HepG2 (cell line): ENCODE results near the gene WDR73. TPM values are rescaled to one million over a fixed set of nuclear protein-coding genes. Genes with fewer than 3 reads are reported as not detected.

Source experiments
- ATAC-seq: fragments of 200-7000 bp; cut with Tn5 transposase; 3 replicates; pipeline ENCODE4 v1.9.1; 2020; ENCODE audit warnings: mild to moderate bottlenecking, moderate library complexity
- BruUV-seq: library from RNA; stranded (reverse); fragments of 400-500 nt; replicated peaks from 2 replicates; lab custom pipeline; 2021; lab: Mats Ljungman, UMichigan
- CTCF ChIA-PET: fragments of 300-600 bp; formaldehyde crosslinking; extraction: SDS; loops from one replicate; lab custom pipeline; 2021; ENCODE audit warnings: low total read pairs, inconsistent platforms, low intra/inter-chr PET ratio; lab: Yijun Ruan, JAX
- POLR2A ChIA-PET: fragments of 350-600 bp; sonication (Branson Sonifier 250); formaldehyde crosslinking; loops from one replicate; lab custom pipeline; 2020; ENCODE audit warnings: antibody characterized with exemption, inconsistent platforms; lab: Yijun Ruan, JAX
- DNase-seq: peaks from one replicate; pipeline ENCODE4 v3.0.0-alpha.2; 2015; ENCODE audit warnings: low spot score
- FAIRE-seq: peaks from 3 replicates; lab custom pipeline; 2011; peaks lifted over from hg19 to GRCh38; lab: Jason Lieb, UNC
- H2AFZ ChIP-seq: one replicate; pipeline ENCODE4 v1.6.1; 2011; ENCODE audit warnings: low read length, inconsistent platforms
- H3K27ac ChIP-seq: fragments of 300-600 bp; 3 replicates; pipeline ENCODE4 v1.8.0; 2011; ENCODE audit warnings: mixed run types, mild to moderate bottlenecking, mixed read lengths, low read length, inconsistent platforms; ENCODE audit not compliant: insufficient read depth; ENCODE audit errors: extremely low read length
- H3K27me3 ChIP-seq, 2 experiments: fragments of 200-600 bp in 1 of 2; 2 replicates in 1 of 2; 3 replicates in 1 of 2; pipeline versions ENCODE4 v1.6.0 to v1.8.0; 2011; ENCODE audit warnings: low read length in 2 of 2, mild to moderate bottlenecking in 2 of 2, moderate library complexity in 2 of 2, inconsistent platforms in 1 of 2; ENCODE audit not compliant: insufficient read depth in 2 of 2, control insufficient read depth in 1 of 2
- H3K36me3 ChIP-seq, 2 experiments: fragments of 200-600 bp in 1 of 2; replicated peaks in 1 of 2; 2 replicates in 1 of 2; 3 replicates in 1 of 2; pipeline versions ENCODE4 v1.5.1 to v1.8.0; 2011; ENCODE audit warnings: low read length in 2 of 2, inconsistent platforms in 1 of 2; ENCODE audit not compliant: insufficient read depth in 2 of 2, control insufficient read depth in 1 of 2
- H3K4me1 ChIP-seq: 2 replicates; pipeline ENCODE4 v1.5.1; 2012; ENCODE audit warnings: low read length, inconsistent platforms; ENCODE audit not compliant: insufficient read depth
- H3K4me2 ChIP-seq: 2 replicates; pipeline ENCODE4 v1.6.0; 2011; ENCODE audit warnings: low read depth, low read length, inconsistent platforms
- H3K4me3 ChIP-seq, 3 experiments: fragments of 200-600 bp in 1 of 3; sonication (generic), shearing (Covaris generic) in 1 of 3; replicated peaks in 1 of 3; 2 replicates each; pipeline ENCODE4 v1.5.1; 2011 to 2016; ENCODE audit warnings: low read length in 3 of 3, inconsistent platforms in 2 of 3, low read depth in 2 of 3, mild to moderate bottlenecking in 2 of 3, control low read depth in 1 of 3, mixed read lengths in 1 of 3; ENCODE audit not compliant: insufficient read depth in 1 of 3
- H3K79me2 ChIP-seq: one replicate; pipeline ENCODE4 v1.6.1; 2011; ENCODE audit warnings: low read length, inconsistent platforms; ENCODE audit not compliant: insufficient read depth
- H3K9ac ChIP-seq: 2 replicates; pipeline ENCODE4 v1.6.0; 2011; ENCODE audit warnings: mild to moderate bottlenecking, low read depth, low read length, inconsistent platforms; ENCODE audit not compliant: insufficient read depth
- H3K9me3 ChIP-seq: 2 replicates; pipeline ENCODE4 v1.5.1; 2012; ENCODE audit warnings: mild to moderate bottlenecking, low read length
- H4K20me1 ChIP-seq: 2 replicates; pipeline ENCODE4 v1.6.0; 2011; ENCODE audit warnings: inconsistent platforms, mild to moderate bottlenecking, low read length, moderate library complexity; ENCODE audit not compliant: insufficient read depth
- EEA1 ChIP-seq: sonication (generic); formaldehyde crosslinking; IDR thresholded peaks from 2 replicates; pipeline ENCODE4 v1.5.1; 2020; ENCODE audit warnings: mild to moderate bottlenecking, missing genetic modification reagents, borderline replicate concordance
- ETV6 ChIP-seq: sonication (generic); formaldehyde crosslinking; conservative IDR thresholded peaks from 2 replicates; pipeline ENCODE4 v1.4.0; 2020; ENCODE audit warnings: missing genetic modification reagents
- PHF8 ChIP-seq: sonication (generic); formaldehyde crosslinking; IDR thresholded peaks from 2 replicates; pipeline ENCODE4 v1.5.0; 2020; ENCODE audit warnings: missing genetic modification reagents
- RORA ChIP-seq: sonication (generic); formaldehyde crosslinking; IDR thresholded peaks from 2 replicates; pipeline ENCODE4 v1.5.0; 2020; ENCODE audit warnings: mild to moderate bottlenecking, missing genetic modification reagents, moderate library complexity
- ZNF121 ChIP-seq: sonication (generic); formaldehyde crosslinking; IDR thresholded peaks from 2 replicates; pipeline ENCODE4 v1.5.0; 2020; ENCODE audit warnings: mild to moderate bottlenecking, missing genetic modification reagents
- ZNF3 ChIP-seq: IDR thresholded peaks from 2 replicates; pipeline ENCODE4 v1.7.0; 2017; ENCODE audit warnings: inconsistent platforms
- ZNF652 ChIP-seq: IDR thresholded peaks from 2 replicates; pipeline ENCODE4 v1.6.1; 2016; ENCODE audit warnings: low read depth, borderline replicate concordance
- ZNF850 ChIP-seq: sonication (generic); formaldehyde crosslinking; conservative IDR thresholded peaks from 2 replicates; pipeline ENCODE4 v1.9.0; 2021; ENCODE audit warnings: mild to moderate bottlenecking, missing genetic modification reagents
- WGBS: methylation state at CpG from one replicate; pipeline ENCODE4 v1.1.6; 2017; ENCODE audit warnings: low lambda C conversion rate; 5-methylcytosine and 5-hydroxymethylcytosine counted together
- in situ Hi-C: cut with HindIII; loops from 2 replicates; pipeline ENCODE4 v1.10.0; 2017; ENCODE audit warnings: low pct_unique_long_range_greater_than_20kb; ENCODE audit not compliant: extremely low pct_ligation_motif_present
- intact Hi-C: fragments of 100-400 bp; cut with micrococcal nuclease; formaldehyde crosslinking; loops from one replicate; pipeline ENCODE4 v1.10.0; 2022; ENCODE audit not compliant: unreplicated experiment
- polyA plus RNA-seq, 8 experiments: library from polyadenylated mRNA; depleted of rRNA in 3 of 8; stranded (reverse) in 7 of 8; unstranded in 1 of 8; fragments of >200 nt; fragmentation: Illumina TruSeq in 4 of 8; extraction: Trizol in 4 of 8; gene quantifications; 2 replicates each; pipeline versions ENCODE4 v1.2.1 to v1.2.3, GENCODE V29; 2011 to 2016; ENCODE audit warnings: low read depth in 4 of 8, missing spikeins in 1 of 8, mixed read lengths in 1 of 8; ENCODE audit not compliant: insufficient read depth in 1 of 8
- total RNA-seq, 5 experiments: library from RNA; depleted of rRNA; stranded (reverse); fragments of >200 nt; fragmentation: Illumina TruSeq; extraction: Trizol; gene quantifications; 2 replicates each; pipeline ENCODE4 v1.2.3, GENCODE V29; 2016; ENCODE audit warnings: low read depth in 1 of 5
- TF ChIP-seq, protein P1 (sequence below): sonication (generic); formaldehyde crosslinking; IDR thresholded peaks from 2 replicates; pipeline ENCODE4 v1.5.0; 2020; ENCODE audit warnings: mild to moderate bottlenecking, missing genetic modification reagents, borderline replicate concordance
- TF ChIP-seq, protein P2 (sequence below): sonication (generic); formaldehyde crosslinking; IDR thresholded peaks from 2 replicates; pipeline ENCODE4 v1.4.0; 2020; ENCODE audit warnings: missing genetic modification reagents

The WDR73 gene
- total and polyA plus RNA-seq, 2 of the 13 experiments (the other 11 are each of a cell fraction or from before 2014, with no cell fraction given): 20.0 to 35.5 TPM

DNA sequence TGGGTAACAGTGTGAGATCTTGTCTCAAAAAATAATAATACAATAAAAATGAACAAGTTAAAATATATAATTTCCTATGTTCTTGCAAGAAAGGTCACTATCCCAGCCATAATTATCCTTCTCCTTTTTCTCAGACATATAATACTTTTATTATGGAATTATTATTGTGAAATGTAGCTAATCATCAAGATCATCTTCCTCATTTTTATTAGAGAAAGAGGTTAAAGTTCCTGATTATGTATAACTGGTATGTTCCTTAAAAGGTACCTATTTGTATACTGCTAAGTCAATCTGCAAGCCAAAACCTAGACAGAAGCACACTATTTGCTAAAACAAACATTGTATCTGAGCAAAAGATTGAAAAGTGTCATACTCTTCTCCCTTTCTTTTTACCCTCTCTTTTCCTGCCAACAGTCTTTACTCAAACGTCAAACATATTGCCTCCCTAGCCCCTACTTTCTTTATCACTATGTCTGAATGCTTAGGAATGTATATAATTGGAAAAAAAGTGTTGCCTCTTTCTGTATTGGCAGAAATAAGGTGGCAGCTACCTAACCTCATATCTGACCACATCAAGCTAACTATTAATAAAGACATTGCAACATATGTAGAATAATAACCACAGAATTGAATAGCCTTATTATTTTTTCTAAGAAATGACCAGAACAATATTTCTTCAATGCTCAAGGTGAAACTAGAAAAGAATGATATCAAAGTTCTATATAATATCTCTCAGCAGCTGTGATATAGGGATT, 43.3 kb upstream of the WDR73 start (continued):
- TF ChIP-seq, protein P1, sequence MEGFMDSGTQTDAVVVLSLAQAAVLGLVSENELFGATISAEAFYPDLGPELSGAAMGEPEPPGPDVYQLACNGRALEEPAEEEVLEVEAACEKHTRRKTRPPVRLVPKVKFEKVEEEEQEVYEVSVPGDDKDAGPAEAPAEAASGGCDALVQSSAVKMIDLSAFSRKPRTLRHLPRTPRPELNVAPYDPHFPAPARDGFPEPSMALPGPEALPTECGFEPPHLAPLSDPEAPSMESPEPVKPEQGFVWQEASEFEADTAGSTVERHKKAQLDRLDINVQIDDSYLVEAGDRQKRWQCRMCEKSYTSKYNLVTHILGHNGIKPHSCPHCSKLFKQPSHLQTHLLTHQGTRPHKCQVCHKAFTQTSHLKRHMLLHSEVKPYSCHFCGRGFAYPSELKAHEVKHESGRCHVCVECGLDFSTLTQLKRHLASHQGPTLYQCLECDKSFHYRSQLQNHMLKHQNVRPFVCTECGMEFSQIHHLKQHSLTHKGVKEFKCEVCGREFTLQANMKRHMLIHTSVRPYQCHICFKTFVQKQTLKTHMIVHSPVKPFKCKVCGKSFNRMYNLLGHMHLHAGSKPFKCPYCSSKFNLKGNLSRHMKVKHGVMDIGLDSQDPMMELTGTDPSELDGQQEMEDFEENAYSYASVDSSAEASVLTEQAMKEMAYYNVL (CRISPR knock-in tag): no peak
- TF ChIP-seq PHF8 (CRISPR knock-in tag) (no peak), ZNF850 (no peak), RORA (CRISPR knock-in tag) (no peak), ETV6 (no peak), ZNF3 (CRISPR knock-in tag) (no peak)
- TF ChIP-seq, protein P2, sequence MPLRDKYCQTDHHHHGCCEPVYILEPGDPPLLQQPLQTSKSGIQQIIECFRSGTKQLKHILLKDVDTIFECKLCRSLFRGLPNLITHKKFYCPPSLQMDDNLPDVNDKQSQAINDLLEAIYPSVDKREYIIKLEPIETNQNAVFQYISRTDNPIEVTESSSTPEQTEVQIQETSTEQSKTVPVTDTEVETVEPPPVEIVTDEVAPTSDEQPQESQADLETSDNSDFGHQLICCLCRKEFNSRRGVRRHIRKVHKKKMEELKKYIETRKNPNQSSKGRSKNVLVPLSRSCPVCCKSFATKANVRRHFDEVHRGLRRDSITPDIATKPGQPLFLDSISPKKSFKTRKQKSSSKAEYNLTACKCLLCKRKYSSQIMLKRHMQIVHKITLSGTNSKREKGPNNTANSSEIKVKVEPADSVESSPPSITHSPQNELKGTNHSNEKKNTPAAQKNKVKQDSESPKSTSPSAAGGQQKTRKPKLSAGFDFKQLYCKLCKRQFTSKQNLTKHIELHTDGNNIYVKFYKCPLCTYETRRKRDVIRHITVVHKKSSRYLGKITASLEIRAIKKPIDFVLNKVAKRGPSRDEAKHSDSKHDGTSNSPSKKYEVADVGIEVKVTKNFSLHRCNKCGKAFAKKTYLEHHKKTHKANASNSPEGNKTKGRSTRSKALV (CRISPR knock-in tag): no peak

DNA sequence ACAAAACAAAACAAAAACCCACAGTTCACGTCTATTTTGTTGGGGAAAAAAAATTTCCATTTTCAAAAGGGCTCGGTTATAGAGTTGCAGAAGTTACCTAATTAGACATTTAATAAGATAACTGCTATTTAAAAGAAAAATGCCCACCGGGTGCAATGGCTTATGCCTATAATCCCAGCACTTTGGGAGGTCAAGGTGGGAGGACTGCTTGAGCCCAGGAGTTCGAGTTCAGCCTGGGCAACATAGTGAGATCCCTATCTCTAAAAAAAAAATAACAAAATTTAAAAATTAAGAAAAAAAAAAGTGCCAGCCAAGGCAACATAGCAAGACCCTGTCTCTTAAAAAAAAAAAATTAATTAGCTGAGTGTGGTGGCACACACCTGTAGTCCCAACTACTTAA, 42.7 kb upstream of the WDR73 start:
- POLR2A ChIA-PET: no interaction called here
- BruUV-seq: no TSS peak

More for the DNA sequence above, 42.7 kb upstream of the WDR73 start:
- CTCF ChIA-PET: no interaction called here
- Histone ChIP-seq H3K4me3 (no peak overlapping the region), H4K20me1 (0 out of 2 replicates have a peak, but pooled peaks cover 5% of the 10 kb centered on the region), H2AFZ (no peak overlapping the region), H3K36me3 (no peaks in the 10 kb centered on the region; a peak in 1 of 5 replicates), H3K27ac (no peak overlapping the region), H3K27me3 (no peaks in the 10 kb centered on the region), H3K79me2 (peaks cover 86% of the 10 kb centered on the region), H3K9me3 (no peaks in the 10 kb centered on the region), H3K4me1 (peaks cover 14% of the 10 kb centered on the region), H3K9ac (no peak overlapping the region), H3K4me2 (no peak overlapping the region)
- no peak for TF ChIP-seq ZNF652 (CRISPR knock-in tag)
- no peak for TF ChIP-seq EEA1
- TF ChIP-seq ZNF121: peak; percentile 62
- intact Hi-C loops (loop anchor here (10.0 kb wide), 1 partner anchor 48 kb away; the partner anchor contains the start of gene ZNF592), in situ Hi-C loops (no loop called here)
- DNase-seq (no peak), FAIRE-seq (no peak), ATAC-seq (no peak)
- 94% methylated on average over 4 of the region's 4 CpGs for WGBS
